Neural cell (in vitro differentiated cells): ENCODE data around the gene C1orf141. TPM values are rescaled to one million over a fixed set of nuclear protein-coding genes. Genes with fewer than 3 reads are reported as not detected.
A peak's percentile ranks its signal among the peaks of the same experiment; 100 is the strongest.

ENCODE experiments used
- H2AFZ ChIP-seq: fragments of 200-600, 300-800 bp; sonication (generic), shearing (Covaris generic); 2 replicates; pipeline ENCODE4 v1.6.0; 2014; ENCODE audit warnings: low read depth, mild to moderate bottlenecking, antibody characterized with exemption, low read length, moderate library complexity
- H3F3A ChIP-seq: fragments of 200-600 bp; shearing (Covaris generic); 2 replicates; pipeline ENCODE4 v1.6.1; 2016; ENCODE audit warnings: mild to moderate bottlenecking, moderate library complexity, mixed read lengths, antibody characterized with exemption, low read length; ENCODE audit not compliant: insufficient read depth, poor library complexity, severe bottlenecking
- H3K27ac ChIP-seq: fragments of 200-600, 300-800 bp; sonication (generic), shearing (Covaris generic); 2 replicates; pipeline ENCODE4 v1.5.1; 2014; ENCODE audit warnings: mild to moderate bottlenecking, low read length, moderate library complexity
- H3K27me3 ChIP-seq: fragments of 300-800, 200-600 bp; sonication (generic), shearing (Covaris generic); 2 replicates; pipeline ENCODE4 v1.6.0; 2014; ENCODE audit warnings: mild to moderate bottlenecking, low read depth, low read length, moderate library complexity; ENCODE audit not compliant: insufficient read depth
- H3K36me3 ChIP-seq: fragments of 300-800, 200-600 bp; sonication (generic), shearing (Covaris generic); 2 replicates; pipeline ENCODE4 v1.5.1; 2014; ENCODE audit warnings: mild to moderate bottlenecking, antibody characterized with exemption, low read length, moderate library complexity; ENCODE audit not compliant: insufficient read depth
- H3K4me2 ChIP-seq: fragments of 300-800, 200-600 bp; sonication (generic), shearing (Covaris generic); 2 replicates; pipeline ENCODE4 v1.6.0; 2014; ENCODE audit warnings: mild to moderate bottlenecking, low read length
- H3K4me3 ChIP-seq: fragments of 300-800, 200-600 bp; sonication (generic), shearing (Covaris generic); 2 replicates; pipeline ENCODE4 v1.5.1; 2014; ENCODE audit warnings: mild to moderate bottlenecking, low read length, moderate library complexity
- H3K79me2 ChIP-seq: fragments of 200-600 bp; shearing (Covaris generic); replicated peaks from 2 replicates; pipeline ENCODE4 v1.6.0; 2014; ENCODE audit warnings: mild to moderate bottlenecking, low read length, moderate library complexity; ENCODE audit not compliant: insufficient read depth
- H3K9ac ChIP-seq: fragments of 300-800, 200-600 bp; sonication (generic), shearing (Covaris generic); 2 replicates; pipeline ENCODE4 v1.6.1; 2016; ENCODE audit warnings: mild to moderate bottlenecking, low read length, mixed read lengths
- H3K9me2 ChIP-seq: fragments of 200-600 bp; shearing (Covaris generic); 2 replicates; pipeline ENCODE4 v1.6.1; 2016; ENCODE audit warnings: mild to moderate bottlenecking, low read length, mixed read lengths; ENCODE audit not compliant: insufficient read depth
- H3K9me3 ChIP-seq: fragments of 200-600, 300-800 bp; sonication (generic), shearing (Covaris generic); 2 replicates; pipeline ENCODE4 v1.6.1; 2016; ENCODE audit warnings: mild to moderate bottlenecking, mixed run types, low read length, moderate library complexity, mixed read lengths
- H4K20me1 ChIP-seq: fragments of 200-600 bp; shearing (Covaris generic); 2 replicates; pipeline ENCODE4 v1.6.1; 2016; ENCODE audit warnings: mild to moderate bottlenecking, mixed run types; ENCODE audit not compliant: insufficient read depth
- EP300 ChIP-seq: fragments of 450-650 bp; conservative IDR thresholded peaks from 2 replicates; pipeline ENCODE4 v1.6.1; 2014; ENCODE audit warnings: antibody characterized with exemption, mild to moderate bottlenecking, moderate library complexity; ENCODE audit not compliant: poor library complexity, severe bottlenecking
- EZH2 ChIP-seq: fragments of 200-600, 300-800 bp; shearing (Covaris generic), sonication (generic); IDR thresholded peaks from 2 replicates; pipeline ENCODE4 v1.6.1; 2014; ENCODE audit warnings: antibody characterized with exemption, low read length, borderline replicate concordance, mild to moderate bottlenecking; ENCODE audit not compliant: insufficient read depth, poor library complexity, severe bottlenecking
- MXI1 ChIP-seq: fragments of 450-650 bp; conservative IDR thresholded peaks from 2 replicates; pipeline ENCODE4 v1.6.1; 2014; ENCODE audit warnings: antibody characterized with exemption, mild to moderate bottlenecking; ENCODE audit not compliant: poor library complexity, severe bottlenecking
- POLR2AphosphoS5 ChIP-seq: IDR thresholded peaks from 2 replicates; pipeline ENCODE4 v1.6.1; 2012
- RAD21 ChIP-seq: fragments of 450-650 bp; conservative IDR thresholded peaks from 2 replicates; pipeline ENCODE4 v1.6.1; 2014; ENCODE audit warnings: antibody characterized with exemption, mild to moderate bottlenecking, moderate library complexity
- SMC3 ChIP-seq: fragments of 450-650 bp; conservative IDR thresholded peaks from 2 replicates; pipeline ENCODE4 v1.6.1; 2014; ENCODE audit warnings: antibody characterized with exemption, mild to moderate bottlenecking, moderate library complexity; ENCODE audit not compliant: poor library complexity
- TAF1 ChIP-seq: IDR thresholded peaks from 2 replicates; pipeline ENCODE4 v1.6.1; 2012; ENCODE audit warnings: low read depth
- polyA plus RNA-seq: library from polyadenylated mRNA; depleted of rRNA; stranded (reverse); fragments of >200 nt; gene quantifications from 2 replicates; pipeline ENCODE4 v1.2.3, GENCODE V29; 2014
- TF ChIP-seq, protein P1 (sequence below): fragments of 450-650 bp; IDR thresholded peaks from 2 replicates; pipeline ENCODE4 v1.5.1; 2014; ENCODE audit warnings: antibody characterized with exemption, mild to moderate bottlenecking, moderate library complexity; ENCODE audit not compliant: poor library complexity, severe bottlenecking
- TF ChIP-seq, protein P2 (sequence below): IDR thresholded peaks from 2 replicates; pipeline ENCODE4 v1.6.1; 2012; ENCODE audit warnings: borderline replicate concordance

Gene C1orf141
- polyA plus RNA-seq, 1 donor from 2014 or later = not detected

DNA sequence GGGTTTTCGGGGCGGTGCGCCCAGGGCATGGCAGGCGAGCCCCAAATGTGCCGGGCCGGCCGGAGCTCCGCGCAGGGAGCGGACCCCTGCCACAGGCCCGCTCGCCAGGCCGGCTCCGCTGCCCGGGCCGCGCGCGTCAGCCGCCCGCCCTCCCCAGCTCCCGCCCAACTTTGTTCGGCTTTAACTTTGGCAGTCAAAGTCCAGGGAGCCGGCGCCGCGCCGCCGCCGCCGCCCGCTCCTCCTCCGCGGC is 81.3 kb downstream of the C1orf141 start:
- Histone ChIP-seq H2AFZ (no peak overlapping the region), H3K9me2 (no peaks in the 10 kb centered on the region), H3K27ac (peak overlapping the region; percentile 89), H4K20me1 (no peaks in the 10 kb centered on the region), H3K4me3 (peak overlapping the region; percentile 92), H3K9ac (peak overlapping the region; percentile 95), H3K4me2 (no peak overlapping the region), H3K27me3 (no peaks in the 10 kb centered on the region), H3F3A (no peaks in the 10 kb centered on the region), H3K36me3 (peaks cover 7% of the 10 kb centered on the region), H3K79me2 (peaks cover 9% of the 10 kb centered on the region), H3K9me3 (no peaks in the 10 kb centered on the region)
- TF ChIP-seq, protein P1, sequence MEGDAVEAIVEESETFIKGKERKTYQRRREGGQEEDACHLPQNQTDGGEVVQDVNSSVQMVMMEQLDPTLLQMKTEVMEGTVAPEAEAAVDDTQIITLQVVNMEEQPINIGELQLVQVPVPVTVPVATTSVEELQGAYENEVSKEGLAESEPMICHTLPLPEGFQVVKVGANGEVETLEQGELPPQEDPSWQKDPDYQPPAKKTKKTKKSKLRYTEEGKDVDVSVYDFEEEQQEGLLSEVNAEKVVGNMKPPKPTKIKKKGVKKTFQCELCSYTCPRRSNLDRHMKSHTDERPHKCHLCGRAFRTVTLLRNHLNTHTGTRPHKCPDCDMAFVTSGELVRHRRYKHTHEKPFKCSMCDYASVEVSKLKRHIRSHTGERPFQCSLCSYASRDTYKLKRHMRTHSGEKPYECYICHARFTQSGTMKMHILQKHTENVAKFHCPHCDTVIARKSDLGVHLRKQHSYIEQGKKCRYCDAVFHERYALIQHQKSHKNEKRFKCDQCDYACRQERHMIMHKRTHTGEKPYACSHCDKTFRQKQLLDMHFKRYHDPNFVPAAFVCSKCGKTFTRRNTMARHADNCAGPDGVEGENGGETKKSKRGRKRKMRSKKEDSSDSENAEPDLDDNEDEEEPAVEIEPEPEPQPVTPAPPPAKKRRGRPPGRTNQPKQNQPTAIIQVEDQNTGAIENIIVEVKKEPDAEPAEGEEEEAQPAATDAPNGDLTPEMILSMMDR = no peak
- TF ChIP-seq TAF1 (no peak), EP300 (no peak), SMC3 (no peak), POLR2AphosphoS5 (no peak), RAD21 (no peak), MXI1 (no peak), EZH2 (no peak)
- TF ChIP-seq, protein P2, sequence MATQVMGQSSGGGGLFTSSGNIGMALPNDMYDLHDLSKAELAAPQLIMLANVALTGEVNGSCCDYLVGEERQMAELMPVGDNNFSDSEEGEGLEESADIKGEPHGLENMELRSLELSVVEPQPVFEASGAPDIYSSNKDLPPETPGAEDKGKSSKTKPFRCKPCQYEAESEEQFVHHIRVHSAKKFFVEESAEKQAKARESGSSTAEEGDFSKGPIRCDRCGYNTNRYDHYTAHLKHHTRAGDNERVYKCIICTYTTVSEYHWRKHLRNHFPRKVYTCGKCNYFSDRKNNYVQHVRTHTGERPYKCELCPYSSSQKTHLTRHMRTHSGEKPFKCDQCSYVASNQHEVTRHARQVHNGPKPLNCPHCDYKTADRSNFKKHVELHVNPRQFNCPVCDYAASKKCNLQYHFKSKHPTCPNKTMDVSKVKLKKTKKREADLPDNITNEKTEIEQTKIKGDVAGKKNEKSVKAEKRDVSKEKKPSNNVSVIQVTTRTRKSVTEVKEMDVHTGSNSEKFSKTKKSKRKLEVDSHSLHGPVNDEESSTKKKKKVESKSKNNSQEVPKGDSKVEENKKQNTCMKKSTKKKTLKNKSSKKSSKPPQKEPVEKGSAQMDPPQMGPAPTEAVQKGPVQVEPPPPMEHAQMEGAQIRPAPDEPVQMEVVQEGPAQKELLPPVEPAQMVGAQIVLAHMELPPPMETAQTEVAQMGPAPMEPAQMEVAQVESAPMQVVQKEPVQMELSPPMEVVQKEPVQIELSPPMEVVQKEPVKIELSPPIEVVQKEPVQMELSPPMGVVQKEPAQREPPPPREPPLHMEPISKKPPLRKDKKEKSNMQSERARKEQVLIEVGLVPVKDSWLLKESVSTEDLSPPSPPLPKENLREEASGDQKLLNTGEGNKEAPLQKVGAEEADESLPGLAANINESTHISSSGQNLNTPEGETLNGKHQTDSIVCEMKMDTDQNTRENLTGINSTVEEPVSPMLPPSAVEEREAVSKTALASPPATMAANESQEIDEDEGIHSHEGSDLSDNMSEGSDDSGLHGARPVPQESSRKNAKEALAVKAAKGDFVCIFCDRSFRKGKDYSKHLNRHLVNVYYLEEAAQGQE = no peak

DNA sequence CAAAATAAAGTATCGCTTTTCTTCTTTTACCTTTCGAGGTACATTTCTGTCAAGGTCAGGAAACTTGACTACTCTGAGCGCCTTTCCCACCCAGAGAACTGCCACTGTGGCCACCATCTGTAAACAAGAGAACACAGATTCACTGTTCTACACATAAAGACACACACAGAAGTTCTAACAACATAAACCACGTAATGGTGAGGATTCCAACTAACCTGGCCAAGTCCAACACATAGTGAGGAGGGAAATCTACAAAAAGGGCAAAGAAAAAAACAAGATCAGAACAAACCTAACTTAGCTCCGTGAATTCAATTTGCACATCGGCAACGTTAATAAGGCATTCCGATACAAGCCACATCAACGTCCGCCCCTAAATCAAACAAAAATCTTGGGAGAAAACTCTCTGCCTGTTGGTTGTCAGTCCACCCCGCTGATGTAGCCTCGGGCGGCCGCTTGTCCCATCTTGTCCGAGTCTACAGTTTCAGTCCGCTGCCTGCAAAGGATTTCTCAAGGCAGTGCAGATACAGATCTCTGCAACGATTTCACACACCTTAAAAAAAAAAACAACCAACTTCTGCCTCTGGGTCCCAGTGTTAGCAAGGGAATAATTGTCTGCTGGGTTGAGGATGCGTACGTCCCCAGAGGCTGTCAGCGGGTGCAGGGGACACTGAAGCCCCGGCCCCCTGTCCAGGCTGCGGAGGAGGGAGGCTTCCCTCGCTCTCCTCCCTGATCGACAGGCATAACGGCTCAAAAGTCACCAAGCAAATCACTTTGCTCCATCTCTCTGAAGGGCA is 81.8 kb downstream of the C1orf141 start:
- H3K9ac ChIP-seq = peak overlapping the region; percentile 95
- H3K36me3 ChIP-seq = peaks cover 7% of the 10 kb centered on the region
- H3F3A ChIP-seq = no peaks in the 10 kb centered on the region
- H3K9me2 ChIP-seq = no peaks in the 10 kb centered on the region
- peaks cover 9% of the 10 kb centered on the region for H3K79me2 ChIP-seq
- H3K9me3 ChIP-seq = no peaks in the 10 kb centered on the region
- H4K20me1 ChIP-seq = no peaks in the 10 kb centered on the region
- H3K27ac ChIP-seq = no peak overlapping the region
- peak overlapping the region; percentile 92 for H3K4me3 ChIP-seq
- H3K27me3 ChIP-seq = no peaks in the 10 kb centered on the region
- peak overlapping the region; percentile 98 for H3K4me2 ChIP-seq
- TF ChIP-seq RAD21 (no peak), MXI1 (no peak), POLR2AphosphoS5 (no peak)
- no peak overlapping the region for H2AFZ ChIP-seq
